ENCODE measurements around the gene CD79B.

GRCh38 chr17:63947711-63948330, 15.7 kb upstream of the CD79B start:
- TF ChIP-seq POLR2A (IDR thresholded peaks at IDR 0.05) = no peak
- TF ChIP-seq, protein P1, sequence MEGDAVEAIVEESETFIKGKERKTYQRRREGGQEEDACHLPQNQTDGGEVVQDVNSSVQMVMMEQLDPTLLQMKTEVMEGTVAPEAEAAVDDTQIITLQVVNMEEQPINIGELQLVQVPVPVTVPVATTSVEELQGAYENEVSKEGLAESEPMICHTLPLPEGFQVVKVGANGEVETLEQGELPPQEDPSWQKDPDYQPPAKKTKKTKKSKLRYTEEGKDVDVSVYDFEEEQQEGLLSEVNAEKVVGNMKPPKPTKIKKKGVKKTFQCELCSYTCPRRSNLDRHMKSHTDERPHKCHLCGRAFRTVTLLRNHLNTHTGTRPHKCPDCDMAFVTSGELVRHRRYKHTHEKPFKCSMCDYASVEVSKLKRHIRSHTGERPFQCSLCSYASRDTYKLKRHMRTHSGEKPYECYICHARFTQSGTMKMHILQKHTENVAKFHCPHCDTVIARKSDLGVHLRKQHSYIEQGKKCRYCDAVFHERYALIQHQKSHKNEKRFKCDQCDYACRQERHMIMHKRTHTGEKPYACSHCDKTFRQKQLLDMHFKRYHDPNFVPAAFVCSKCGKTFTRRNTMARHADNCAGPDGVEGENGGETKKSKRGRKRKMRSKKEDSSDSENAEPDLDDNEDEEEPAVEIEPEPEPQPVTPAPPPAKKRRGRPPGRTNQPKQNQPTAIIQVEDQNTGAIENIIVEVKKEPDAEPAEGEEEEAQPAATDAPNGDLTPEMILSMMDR (IDR thresholded peaks at IDR 0.05) = no peak

Data from body of pancreas (tissue), 4 donors.